GM19099 (cell line): Measurements from ENCODE around the gene FARS2.

ENCODE experiments used
- POLR2A ChIP-seq: IDR thresholded peaks from 3 replicates; pipeline ENCODE4 v1.6.1; 2011; ENCODE audit warnings: low read depth; ENCODE audit not compliant: insufficient read length; ENCODE audit errors: extremely low read depth

FARS2 gene

DNA sequence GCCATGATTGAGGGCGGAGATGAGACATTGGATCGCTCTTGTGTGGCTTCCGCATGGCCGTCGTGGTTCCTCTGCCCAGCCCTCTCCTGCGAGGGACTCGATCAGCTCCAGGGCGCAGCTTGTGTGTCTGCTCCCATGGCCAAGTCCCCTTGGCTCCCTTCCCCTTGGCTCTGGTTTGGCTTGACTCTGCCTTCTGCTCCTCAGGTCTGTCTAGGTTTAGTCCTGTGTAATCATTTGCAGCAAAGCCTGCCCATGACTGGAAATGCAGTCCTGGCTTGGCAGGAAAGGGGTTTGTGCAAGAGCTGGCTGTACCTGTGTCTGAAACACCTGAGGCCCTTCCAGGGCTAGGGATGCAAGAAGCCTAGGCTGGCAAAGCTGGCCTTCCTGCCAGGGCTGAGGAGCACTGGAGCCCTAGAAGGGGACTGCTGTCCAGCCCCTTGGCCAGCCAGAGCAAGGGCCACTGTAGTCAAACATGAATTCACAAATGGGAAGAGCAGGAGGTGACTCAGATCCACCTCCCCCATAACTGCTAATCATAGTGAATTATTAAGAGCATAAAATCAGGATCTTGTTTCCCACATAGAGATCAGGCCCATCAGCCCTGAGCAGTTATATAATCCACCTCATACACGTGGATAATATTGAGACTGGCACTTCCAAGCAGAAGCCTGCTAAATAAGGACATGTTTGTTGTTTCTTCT, 196.8 kb downstream of the FARS2 start:
- TF ChIP-seq POLR2A, result no peak

DNA sequence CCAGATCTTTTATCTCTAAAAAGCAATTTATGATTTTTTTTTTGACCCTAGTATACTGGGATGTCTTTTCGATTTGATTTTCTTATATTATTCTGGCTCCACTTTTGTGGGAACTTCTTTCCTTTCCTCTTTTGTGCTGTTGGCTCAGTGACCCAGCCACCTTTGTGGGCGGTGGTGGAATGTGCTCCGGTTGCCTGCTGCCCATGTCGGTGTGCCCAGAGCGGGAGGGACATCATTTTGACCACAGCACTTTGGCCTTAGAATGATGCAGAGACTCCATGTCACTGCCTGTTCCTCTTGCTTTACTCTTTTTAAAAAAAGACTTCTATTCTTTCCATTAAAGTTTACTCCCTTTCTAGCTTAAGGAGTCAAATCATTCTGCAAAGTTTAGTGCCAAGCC, 198.0 kb downstream of the FARS2 start:
- no peak for TF ChIP-seq POLR2A

DNA sequence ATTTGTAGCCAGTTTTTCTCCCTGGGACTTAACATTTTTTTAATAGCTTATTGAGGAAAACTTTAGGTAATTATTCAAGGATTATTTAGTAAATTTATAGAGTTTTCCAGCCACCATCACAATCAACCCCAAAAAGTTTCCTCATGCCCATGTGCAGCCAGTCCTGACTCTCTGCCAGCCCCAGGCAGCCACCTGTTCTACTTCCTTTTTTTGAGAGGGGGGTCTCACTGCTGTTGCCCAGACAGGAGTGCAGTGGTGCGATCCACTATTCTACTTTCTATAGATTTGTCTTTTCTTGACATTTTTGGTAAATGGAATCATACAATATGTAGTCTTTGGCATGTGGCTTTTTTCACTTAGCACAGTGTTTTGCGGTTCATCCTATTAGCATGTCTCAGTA, 200.1 kb downstream of the FARS2 start:
- TF ChIP-seq POLR2A, result no peak

DNA sequence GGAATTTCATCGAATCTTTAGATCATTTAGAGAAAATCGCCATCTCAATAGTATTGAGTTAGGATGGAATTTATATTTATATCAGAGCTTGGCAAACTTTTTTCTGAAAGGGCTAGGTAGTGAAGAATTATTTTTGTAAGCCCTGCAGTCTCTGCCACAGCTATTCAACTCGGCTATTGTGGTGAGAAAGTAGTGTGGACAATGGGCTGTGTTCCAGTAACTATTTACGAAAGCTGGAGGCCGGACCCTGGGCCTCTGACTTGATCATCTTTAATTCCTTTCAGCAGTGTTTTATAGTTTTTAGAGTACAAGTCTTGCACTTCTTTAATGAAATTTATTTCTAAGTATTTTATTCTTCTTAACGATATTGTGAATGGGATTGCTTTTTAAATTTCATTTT, 201.5 kb downstream of the FARS2 start:
- TF ChIP-seq POLR2A, result no peak

DNA sequence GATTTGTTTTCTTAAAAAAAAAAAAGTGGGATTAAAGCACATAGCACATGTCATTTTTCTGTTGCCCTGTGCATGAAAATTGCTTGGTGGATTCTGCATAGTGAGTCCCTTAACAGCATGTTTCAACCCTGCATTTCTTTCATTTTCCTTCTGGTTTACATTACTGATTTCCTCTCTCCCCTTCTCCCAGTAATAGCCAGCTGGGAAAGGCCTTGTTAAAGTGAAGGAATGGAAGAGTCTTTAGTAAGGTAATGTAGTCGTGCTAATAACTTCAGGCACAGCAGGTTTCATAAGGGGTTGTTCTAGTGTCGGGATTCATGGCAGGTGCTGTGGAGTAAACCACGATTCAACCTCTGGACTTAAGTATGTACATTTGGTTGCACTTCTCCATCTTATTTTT, 202.4 kb downstream of the FARS2 start:
- no peak for TF ChIP-seq POLR2A

DNA sequence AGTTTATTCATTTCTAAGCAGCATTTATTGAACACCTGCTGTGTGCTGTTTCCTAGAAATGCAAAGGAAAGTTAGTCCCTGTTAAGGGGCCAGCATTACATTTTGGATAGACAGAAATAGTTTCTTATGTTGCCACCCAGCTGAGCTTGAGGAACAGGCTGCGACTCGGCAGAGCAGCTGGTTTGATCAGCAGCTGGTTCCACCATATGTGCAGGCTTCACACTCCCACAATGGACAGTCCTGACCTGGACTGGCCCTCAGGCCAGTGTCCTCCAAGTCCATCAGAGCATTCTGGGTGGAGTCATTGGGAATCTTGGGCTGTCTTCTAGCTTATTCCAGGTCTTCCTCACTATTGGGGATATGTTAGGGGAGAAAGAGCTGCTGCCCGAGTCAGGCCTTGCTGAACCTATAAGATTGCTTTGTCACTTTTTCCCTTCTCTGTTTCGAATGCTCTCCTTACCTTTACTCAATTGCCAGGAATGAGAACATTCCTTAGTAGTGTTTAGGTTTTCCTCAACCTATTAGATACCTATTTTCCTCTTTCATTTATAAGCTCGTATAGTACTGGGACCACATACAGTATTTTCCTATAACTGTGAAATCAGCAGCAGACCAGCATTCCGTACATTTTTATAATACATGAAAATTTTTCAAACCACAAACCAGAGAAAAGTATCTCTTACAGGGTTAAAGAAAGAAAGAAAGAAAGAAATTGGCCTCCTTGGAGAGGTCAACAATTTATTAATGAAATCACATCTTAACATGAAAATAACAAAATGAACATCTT, 203.0 kb downstream of the FARS2 start:
- TF ChIP-seq POLR2A, result no peak

DNA sequence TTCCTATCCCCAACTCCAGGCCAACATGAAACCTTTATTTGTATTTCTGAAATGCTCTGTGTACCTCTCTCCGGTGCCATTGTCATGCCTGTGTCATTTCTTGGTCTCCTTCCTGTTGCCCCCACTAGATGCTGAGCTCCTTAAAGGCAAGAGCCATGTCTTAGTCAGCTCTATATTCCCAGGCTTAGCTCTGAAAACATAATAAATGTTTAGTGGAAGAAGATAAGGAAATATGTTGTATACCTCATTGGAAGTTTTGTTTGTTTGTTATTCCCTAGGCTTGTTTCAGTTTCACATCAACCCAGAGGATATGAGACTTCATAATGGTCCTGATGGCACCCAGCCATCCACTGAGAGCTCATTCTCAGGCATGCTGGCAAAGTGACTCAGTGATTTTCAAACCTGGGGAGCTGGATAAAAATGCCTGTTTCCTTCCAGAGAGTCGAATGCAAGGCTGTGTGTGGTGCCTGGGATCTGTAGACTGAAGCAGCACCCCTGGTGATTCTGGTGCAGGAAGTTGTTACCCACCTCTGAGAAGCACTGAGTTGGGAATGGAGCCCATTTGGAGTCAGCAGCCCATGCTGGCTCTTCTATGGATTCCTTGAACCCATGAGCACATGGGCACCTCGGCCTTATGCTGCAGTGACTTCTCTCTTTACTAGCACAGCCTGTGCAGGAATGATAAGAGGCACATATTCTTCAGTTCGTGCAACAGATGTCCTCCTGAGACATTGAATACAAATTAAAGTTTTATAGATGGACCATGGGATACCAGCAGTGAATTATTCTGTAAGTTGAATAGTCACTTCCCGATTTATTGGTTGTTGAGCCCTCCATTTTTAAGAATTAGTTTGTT, 205.2 kb downstream of the FARS2 start:
- TF ChIP-seq POLR2A, result no peak

DNA sequence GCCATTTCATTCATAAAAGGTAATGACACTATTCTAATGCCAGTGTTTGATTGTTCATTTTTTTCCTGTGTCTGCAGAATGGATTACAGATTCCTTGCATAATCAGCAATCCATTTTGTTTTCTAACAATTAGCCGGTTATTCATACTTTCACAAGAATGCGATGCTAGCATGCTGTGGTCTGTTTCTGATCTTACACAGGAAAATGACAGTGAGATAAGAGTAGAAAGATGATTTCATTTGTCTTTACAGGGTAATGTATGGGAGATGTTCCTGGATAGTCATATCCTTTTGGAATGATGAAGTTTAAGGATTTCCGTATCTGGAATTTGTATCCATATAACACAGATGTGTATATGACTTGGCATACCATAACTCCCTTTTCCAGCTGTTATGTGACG, 207.3 kb downstream of the FARS2 start:
- TF ChIP-seq POLR2A, result no peak

DNA sequence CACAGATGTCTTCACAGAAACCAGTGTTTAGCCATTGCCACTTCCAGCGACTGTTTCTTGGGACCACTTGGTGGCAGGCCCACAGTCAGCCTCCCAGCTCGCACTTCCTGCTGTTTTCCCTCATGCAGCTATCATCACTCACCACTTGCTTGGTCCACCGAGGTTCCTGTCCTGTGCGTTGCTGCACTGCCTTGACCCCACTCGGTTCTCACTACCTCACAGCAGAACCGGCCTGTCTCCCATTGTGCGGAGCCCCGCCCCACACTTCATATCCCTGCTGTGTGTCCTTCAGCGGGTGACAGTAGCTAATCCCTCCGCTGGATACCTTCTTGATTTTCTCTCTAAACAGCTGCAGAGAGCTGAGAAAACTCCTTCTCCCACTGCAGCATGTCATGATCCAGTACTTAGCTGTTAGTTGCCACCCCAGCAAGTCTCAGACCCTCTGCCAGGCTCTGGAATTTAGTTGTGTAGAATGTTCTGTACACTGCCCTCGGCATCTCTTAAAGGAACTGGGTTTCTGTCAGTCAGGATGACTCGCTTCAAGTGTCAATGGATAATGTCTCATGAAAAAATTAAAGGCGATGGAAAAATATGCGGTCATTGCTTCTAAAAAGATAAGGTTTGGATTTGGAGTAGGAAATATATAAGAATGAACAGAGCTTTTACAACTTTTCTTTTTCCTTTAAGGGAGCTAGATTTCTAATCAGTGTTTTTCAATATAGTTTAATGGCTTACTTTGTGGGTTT, 208.0 kb downstream of the FARS2 start:
- TF ChIP-seq POLR2A, result no peak

DNA sequence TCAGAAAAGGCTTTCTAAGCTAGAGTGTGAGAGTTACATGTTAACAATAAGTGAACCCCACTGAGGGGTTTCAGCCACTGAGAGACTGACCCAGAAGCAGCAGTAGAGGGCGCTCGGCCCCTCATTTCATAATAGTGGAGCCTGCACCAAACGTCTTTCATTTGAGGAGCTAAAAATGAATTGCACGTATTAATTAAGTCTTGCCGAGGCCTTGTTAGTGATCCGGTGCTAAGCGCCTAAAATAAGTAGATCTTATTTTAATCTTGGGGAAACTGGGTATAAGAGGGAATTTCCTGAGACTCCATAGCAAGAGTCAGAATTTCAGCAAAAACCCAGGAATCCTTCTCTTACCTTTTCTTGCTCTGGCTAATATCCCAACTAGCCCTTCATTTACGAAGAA, 209.7 kb downstream of the FARS2 start:
- TF ChIP-seq POLR2A, result no peak

DNA sequence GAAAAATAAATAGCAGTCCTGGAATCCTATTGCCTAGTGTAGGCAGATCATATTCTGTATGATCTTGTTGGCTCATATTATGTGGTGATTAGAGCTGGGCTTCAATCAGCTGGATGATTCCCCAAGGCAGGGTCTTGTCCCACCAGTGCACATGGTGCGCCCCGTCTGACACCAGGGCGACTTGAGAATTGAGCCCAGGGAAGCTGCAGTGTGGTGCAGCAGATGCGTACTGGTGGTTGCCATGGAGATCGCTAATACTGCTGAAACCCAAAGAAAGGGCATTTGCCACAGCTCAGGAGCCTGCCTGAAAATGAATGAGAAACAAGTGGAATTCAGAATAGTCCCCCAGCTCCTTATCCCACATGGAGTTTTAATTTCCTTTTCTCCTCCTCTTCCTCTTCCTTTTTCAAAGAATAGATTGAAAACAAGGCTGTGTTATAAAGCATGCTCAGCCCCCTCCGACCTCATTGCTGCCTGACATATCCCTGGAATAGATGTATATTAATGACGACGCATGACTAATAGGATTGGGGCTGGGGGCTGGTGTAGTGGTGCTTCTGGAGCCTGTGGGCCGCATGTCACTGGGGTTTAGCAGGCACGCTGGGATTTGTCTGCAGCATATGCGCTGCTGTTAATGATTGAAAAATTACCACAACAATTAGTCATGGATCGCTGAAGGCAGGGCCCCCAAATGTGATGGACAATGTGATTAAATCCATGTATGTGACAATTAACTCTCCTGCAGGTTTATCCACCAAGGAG, 210.5 kb downstream of the FARS2 start:
- no peak for TF ChIP-seq POLR2A

DNA sequence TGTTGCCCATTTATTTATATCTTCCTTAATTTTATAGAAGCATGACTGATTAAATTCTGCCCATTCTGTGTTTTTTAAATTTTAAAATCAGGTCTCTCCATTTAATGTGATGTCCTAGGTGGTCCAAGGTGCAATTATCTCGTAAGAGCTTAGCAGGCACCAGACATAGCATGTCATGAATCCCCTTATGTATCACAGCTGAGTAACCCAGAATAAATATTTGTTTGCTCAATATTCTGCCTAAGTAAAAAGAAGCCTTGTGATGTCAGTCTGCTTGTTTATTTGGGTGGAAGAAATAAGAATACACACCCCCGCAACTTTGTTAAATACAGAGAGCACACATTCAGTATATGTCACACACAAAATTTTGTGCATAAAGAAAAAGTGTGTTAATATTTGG, 211.3 kb downstream of the FARS2 start:
- TF ChIP-seq POLR2A, result no peak

DNA sequence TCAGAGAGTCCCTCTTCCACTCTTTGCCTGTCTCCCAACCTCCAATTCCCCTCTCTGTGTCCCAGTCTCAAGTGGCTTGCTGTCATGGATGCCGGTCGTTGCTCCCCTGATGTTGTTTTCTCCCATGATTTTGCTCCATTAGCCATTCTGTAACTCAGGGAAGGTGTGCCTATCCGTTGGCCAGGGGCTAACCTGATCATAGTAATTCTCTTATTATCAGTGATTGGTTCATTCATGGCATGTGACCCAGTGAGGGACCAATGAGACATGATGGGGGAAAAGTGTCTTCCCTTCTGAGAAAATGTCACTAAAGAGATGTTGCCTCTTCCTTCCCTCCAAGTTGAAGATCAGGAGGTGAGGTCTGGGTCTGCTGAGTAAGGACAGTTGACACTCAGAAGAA, 214.5 kb downstream of the FARS2 start:
- TF ChIP-seq POLR2A, result no peak

DNA sequence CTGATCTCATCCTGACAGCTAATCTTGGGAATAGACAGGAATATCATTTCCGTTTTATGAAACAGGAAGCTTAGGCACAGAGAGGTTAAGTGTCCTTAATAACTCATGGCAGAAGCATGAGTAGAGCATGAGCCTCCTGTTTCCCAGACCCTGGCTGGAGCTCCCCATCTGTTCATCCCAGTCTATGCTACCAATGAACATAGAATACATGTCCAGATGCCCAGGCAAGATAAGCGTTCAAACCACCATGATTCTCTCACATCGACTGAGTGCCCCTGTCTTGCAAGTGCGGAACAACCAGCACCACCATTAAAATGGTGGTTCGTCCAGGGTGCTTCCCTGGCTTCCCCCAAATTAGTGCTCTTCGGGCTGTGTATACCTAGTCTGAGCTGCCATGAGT, 217.1 kb downstream of the FARS2 start:
- TF ChIP-seq POLR2A, result no peak
